ENCODE results near the gene GMPS. TPM values are rescaled to one million over a fixed set of nuclear protein-coding genes. Genes with fewer than 3 reads are reported as not detected.

GMPS gene
- total and polyA plus RNA-seq, 9 of the 15 experiments (the other 6 are each of a cell fraction or from before 2014, with no cell fraction given), result 73.7 to 282 (median 156) TPM

GRCh38 chr3:155870945-155871745, 695 bp downstream of the GMPS start (continued):
- TF ChIP-seq, protein P1, sequence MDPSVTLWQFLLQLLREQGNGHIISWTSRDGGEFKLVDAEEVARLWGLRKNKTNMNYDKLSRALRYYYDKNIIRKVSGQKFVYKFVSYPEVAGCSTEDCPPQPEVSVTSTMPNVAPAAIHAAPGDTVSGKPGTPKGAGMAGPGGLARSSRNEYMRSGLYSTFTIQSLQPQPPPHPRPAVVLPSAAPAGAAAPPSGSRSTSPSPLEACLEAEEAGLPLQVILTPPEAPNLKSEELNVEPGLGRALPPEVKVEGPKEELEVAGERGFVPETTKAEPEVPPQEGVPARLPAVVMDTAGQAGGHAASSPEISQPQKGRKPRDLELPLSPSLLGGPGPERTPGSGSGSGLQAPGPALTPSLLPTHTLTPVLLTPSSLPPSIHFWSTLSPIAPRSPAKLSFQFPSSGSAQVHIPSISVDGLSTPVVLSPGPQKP (CRISPR knock-in tag; IDR thresholded peaks at IDR 0.05), result no peak
- TF ChIP-seq MLLT1 (IDR thresholded peaks at IDR 0.05), result no peak; a peak in 1 of 4 replicates
- TF ChIP-seq CBFB (CRISPR knock-in tag; IDR thresholded peaks at IDR 0.05), result no peak
- TF ChIP-seq KDM2B (CRISPR knock-in tag; IDR thresholded peaks at IDR 0.05), result peak; percentile 3; the same call in 1 of the 2 replicates
- TF ChIP-seq ZFP36 (IDR thresholded peaks at IDR 0.05; ENCODE audit: low read depth, low read length, partially characterized antibody), result no peak
- TF ChIP-seq ZNF644 (tag; IDR thresholded peaks at IDR 0.05; ENCODE audit: low read depth), result no peak
- peak; percentile 1 for TF ChIP-seq RBM22 (IDR thresholded peaks at IDR 0.05; ENCODE audit: low read depth, low read length, poor library complexity, severe bottlenecking)
- TF ChIP-seq, protein P2, sequence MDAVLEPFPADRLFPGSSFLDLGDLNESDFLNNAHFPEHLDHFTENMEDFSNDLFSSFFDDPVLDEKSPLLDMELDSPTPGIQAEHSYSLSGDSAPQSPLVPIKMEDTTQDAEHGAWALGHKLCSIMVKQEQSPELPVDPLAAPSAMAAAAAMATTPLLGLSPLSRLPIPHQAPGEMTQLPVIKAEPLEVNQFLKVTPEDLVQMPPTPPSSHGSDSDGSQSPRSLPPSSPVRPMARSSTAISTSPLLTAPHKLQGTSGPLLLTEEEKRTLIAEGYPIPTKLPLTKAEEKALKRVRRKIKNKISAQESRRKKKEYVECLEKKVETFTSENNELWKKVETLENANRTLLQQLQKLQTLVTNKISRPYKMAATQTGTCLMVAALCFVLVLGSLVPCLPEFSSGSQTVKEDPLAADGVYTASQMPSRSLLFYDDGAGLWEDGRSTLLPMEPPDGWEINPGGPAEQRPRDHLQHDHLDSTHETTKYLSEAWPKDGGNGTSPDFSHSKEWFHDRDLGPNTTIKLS (IDR thresholded peaks at IDR 0.05; ENCODE audit: borderline replicate concordance, low read depth), result no peak
- TF ChIP-seq ZC3H11A (IDR thresholded peaks at IDR 0.05; ENCODE audit: low read depth, low read length), result no peak
- TF ChIP-seq TEAD4 (IDR thresholded peaks at IDR 0.05; ENCODE audit: low read length), result no peak
- 0 out of 2 replicates have a peak, but pooled peaks have one; percentile 41 for TF ChIP-seq TEAD4 (CRISPR knock-in tag; IDR thresholded peaks at IDR 0.05; ENCODE audit: borderline replicate concordance)
- TF ChIP-seq HCFC1 (IDR thresholded peaks at IDR 0.05; ENCODE audit: low read depth, low read length), result no peak; the same call in 1 of the 2 replicates
- no peak for TF ChIP-seq HNRNPUL1 (IDR thresholded peaks at IDR 0.05; ENCODE audit: low read length)
- no peak for TF ChIP-seq SMAD4 (CRISPR knock-in tag; conservative IDR thresholded peaks at IDR 0.05)
- no peak for TF ChIP-seq MEF2A (IDR thresholded peaks at IDR 0.05; ENCODE audit: control insufficient read depth, low read depth, low read length)
- no peak for TF ChIP-seq ZEB2 (IDR thresholded peaks at IDR 0.05)
- TF ChIP-seq, protein P3, sequence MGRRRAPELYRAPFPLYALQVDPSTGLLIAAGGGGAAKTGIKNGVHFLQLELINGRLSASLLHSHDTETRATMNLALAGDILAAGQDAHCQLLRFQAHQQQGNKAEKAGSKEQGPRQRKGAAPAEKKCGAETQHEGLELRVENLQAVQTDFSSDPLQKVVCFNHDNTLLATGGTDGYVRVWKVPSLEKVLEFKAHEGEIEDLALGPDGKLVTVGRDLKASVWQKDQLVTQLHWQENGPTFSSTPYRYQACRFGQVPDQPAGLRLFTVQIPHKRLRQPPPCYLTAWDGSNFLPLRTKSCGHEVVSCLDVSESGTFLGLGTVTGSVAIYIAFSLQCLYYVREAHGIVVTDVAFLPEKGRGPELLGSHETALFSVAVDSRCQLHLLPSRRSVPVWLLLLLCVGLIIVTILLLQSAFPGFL (CRISPR knock-in tag; IDR thresholded peaks at IDR 0.05), result no peak
- no peak for TF ChIP-seq RHOXF2B (CRISPR knock-in tag; conservative IDR thresholded peaks at IDR 0.05)
- TF ChIP-seq ELF2 (CRISPR knock-in tag; IDR thresholded peaks at IDR 0.05), result no peak

Measured in K562 (cell line).